ENCODE measurements around the gene GALNS.
"Not testable (repeated sequence)": the region's sequence is repeated elsewhere in the genome, so short reads cannot be mapped to it uniquely, and the experiment has no call there.

GALNS gene

GRCh38 chr16:88826070-88826840, 30.5 kb downstream of the GALNS start:
- no peaks in the 10 kb centered on the region for H3K36me3 ChIP-seq (ENCODE audit: low read length)
- no peak overlapping the region for H3K4me3 ChIP-seq (ENCODE audit: insufficient read depth, low read length, poor library complexity, severe bottlenecking)
- no peak overlapping the region for H2AFZ ChIP-seq (ENCODE audit: low read depth, low read length, severe bottlenecking)
- H3K9ac ChIP-seq (ENCODE audit: low read length) = no peak overlapping the region
- H3K27me3 ChIP-seq (ENCODE audit: low read length) = no peaks in the 10 kb centered on the region
- no peaks in the 10 kb centered on the region for H3F3A ChIP-seq (ENCODE audit: insufficient read depth)
- TF ChIP-seq CTCF (IDR thresholded peaks at IDR 0.05; ENCODE audit: insufficient read depth, low read length, poor library complexity, severe bottlenecking) = no peak
- TF ChIP-seq EZH2phosphoT487 (conservative IDR thresholded peaks at IDR 0.05; ENCODE audit: low read length) = no peak
- no peak overlapping the region for H3K27ac ChIP-seq (ENCODE audit: low read depth, low read length)
- no peaks in the 10 kb centered on the region for H3K79me2 ChIP-seq (ENCODE audit: insufficient read depth, low read length)
- no peaks in the 10 kb centered on the region for H3K9me2 ChIP-seq (replicated peaks; ENCODE audit: insufficient read depth, low read length)
- no peak overlapping the region for H3K4me2 ChIP-seq (ENCODE audit: low read depth, low read length, poor library complexity, severe bottlenecking)
- no peaks in the 10 kb centered on the region for H4K20me1 ChIP-seq (ENCODE audit: low read depth, low read length)
- no peaks in the 10 kb centered on the region for H3K9me3 ChIP-seq (ENCODE audit: insufficient read depth, low read length)

- Histone ChIP-seq H2AFZ (ENCODE audit: low read depth, low read length, severe bottlenecking) (no peak overlapping the region), H3F3A (ENCODE audit: insufficient read depth) (no peaks in the 10 kb centered on the region), H3K27ac (ENCODE audit: low read depth, low read length) (no peak overlapping the region), H3K9ac (ENCODE audit: low read length) (no peak overlapping the region), H4K20me1 (ENCODE audit: low read depth, low read length) (no peaks in the 10 kb centered on the region), H3K4me3 (ENCODE audit: insufficient read depth, low read length, poor library complexity, severe bottlenecking) (no peak overlapping the region), H3K9me3 (ENCODE audit: insufficient read depth, low read length) (no peaks in the 10 kb centered on the region), H3K36me3 (ENCODE audit: low read length) (no peaks in the 10 kb centered on the region), H3K9me2 (replicated peaks; ENCODE audit: insufficient read depth, low read length) (no peaks in the 10 kb centered on the region), H3K4me2 (ENCODE audit: low read depth, low read length, poor library complexity, severe bottlenecking) (no peak overlapping the region), H3K27me3 (ENCODE audit: low read length) (no peaks in the 10 kb centered on the region), H3K79me2 (ENCODE audit: insufficient read depth, low read length) (no peaks in the 10 kb centered on the region)
- TF ChIP-seq EZH2phosphoT487 (conservative IDR thresholded peaks at IDR 0.05; ENCODE audit: low read length) (no peak), CTCF (IDR thresholded peaks at IDR 0.05; ENCODE audit: insufficient read depth, low read length, poor library complexity, severe bottlenecking) (no peak)
These were observed 31.6 kb downstream of the GALNS start for GRCh38 chr16:88825146-88825545.

GRCh38 chr16:88824256-88825077, 32.3 kb downstream of the GALNS start:
- H3K4me3 ChIP-seq (ENCODE audit: insufficient read depth, low read length, poor library complexity, severe bottlenecking) = no peak overlapping the region
- no peaks in the 10 kb centered on the region for H3K79me2 ChIP-seq (ENCODE audit: insufficient read depth, low read length)
- H4K20me1 ChIP-seq (ENCODE audit: low read depth, low read length) = no peaks in the 10 kb centered on the region
- H3K9me2 ChIP-seq (replicated peaks; ENCODE audit: insufficient read depth, low read length) = no peaks in the 10 kb centered on the region
- H3F3A ChIP-seq (ENCODE audit: insufficient read depth) = no peaks in the 10 kb centered on the region
- TF ChIP-seq CTCF (IDR thresholded peaks at IDR 0.05; ENCODE audit: insufficient read depth, low read length, poor library complexity, severe bottlenecking) = no peak
- no peak for TF ChIP-seq EZH2phosphoT487 (conservative IDR thresholded peaks at IDR 0.05; ENCODE audit: low read length)
- H2AFZ ChIP-seq (ENCODE audit: low read depth, low read length, severe bottlenecking) = no peak overlapping the region
- H3K27ac ChIP-seq (ENCODE audit: low read depth, low read length) = no peak overlapping the region
- no peaks in the 10 kb centered on the region for H3K36me3 ChIP-seq (ENCODE audit: low read length)
- no peak overlapping the region for H3K9ac ChIP-seq (ENCODE audit: low read length)
- H3K9me3 ChIP-seq (ENCODE audit: insufficient read depth, low read length) = no peaks in the 10 kb centered on the region
- no peak overlapping the region for H3K4me2 ChIP-seq (ENCODE audit: low read depth, low read length, poor library complexity, severe bottlenecking)
- H3K27me3 ChIP-seq (ENCODE audit: low read length) = no peaks in the 10 kb centered on the region

- not testable (repeated sequence) for H3K9ac ChIP-seq (ENCODE audit: low read length); H3K9me2 ChIP-seq (replicated peaks; ENCODE audit: insufficient read depth, low read length); H3K27me3 ChIP-seq (ENCODE audit: low read length); H3K9me3 ChIP-seq (ENCODE audit: insufficient read depth, low read length); H3K36me3 ChIP-seq (ENCODE audit: low read length); H3K4me3 ChIP-seq (ENCODE audit: insufficient read depth, low read length, poor library complexity, severe bottlenecking); H3K27ac ChIP-seq (ENCODE audit: low read depth, low read length); H3K4me2 ChIP-seq (ENCODE audit: low read depth, low read length, poor library complexity, severe bottlenecking); H3K79me2 ChIP-seq (ENCODE audit: insufficient read depth, low read length); H4K20me1 ChIP-seq (ENCODE audit: low read depth, low read length); H2AFZ ChIP-seq (ENCODE audit: low read depth, low read length, severe bottlenecking); H3F3A ChIP-seq (ENCODE audit: insufficient read depth)
These were observed 33.1 kb downstream of the GALNS start for GRCh38 chr16:88823646-88824045.

All from SU-DHL-6 (cell line).